Spleen (tissue), 11 donors: ENCODE measurements around the gene DYNLRB2. TPM values are rescaled to one million over a fixed set of nuclear protein-coding genes. Genes with fewer than 3 reads are reported as not detected.

ENCODE experiments used
- DNase-seq: peaks from one replicate; pipeline ENCODE4 v3.0.0-alpha.2; 2020
- H3K27ac ChIP-seq, 8 donors: fragments of 200-600 bp; sonication (generic) in 7 of 8; 1 replicate in 4 of 8; 2 replicates in 4 of 8; pipeline versions ENCODE4 v1.5.0 to v1.8.0; 2016 to 2021; ENCODE audit warnings: inconsistent platforms in 4 of 8, mild to moderate bottlenecking in 4 of 8, moderate library complexity in 1 of 8
- H3K27me3 ChIP-seq, 7 donors: fragments of 200-600 bp; sonication (generic) in 6 of 7; replicated peaks in 1 of 7; 1 replicate in 4 of 7; 2 replicates in 3 of 7; pipeline versions ENCODE4 v1.5.0 to v1.8.0; 2016 to 2021; ENCODE audit warnings: inconsistent platforms in 3 of 7, mild to moderate bottlenecking in 1 of 7
- H3K36me3 ChIP-seq, 6 donors: fragments of 200-600 bp; sonication (generic) in 5 of 6; 1 replicate in 4 of 6; 2 replicates in 2 of 6; pipeline versions ENCODE4 v1.5.0 to v1.8.0; 2016 to 2021; ENCODE audit warnings: inconsistent platforms in 2 of 6
- H3K4me1 ChIP-seq, 6 donors: fragments of 200-600 bp; sonication (generic) in 5 of 6; 1 replicate in 3 of 6; 2 replicates in 3 of 6; pipeline versions ENCODE4 v1.5.0 to v1.8.0; 2016 to 2021; ENCODE audit warnings: inconsistent platforms in 3 of 6
- H3K4me3 ChIP-seq, 8 donors: fragments of 200-600 bp; sonication (generic) in 7 of 8; 1 replicate in 4 of 8; 2 replicates in 4 of 8; pipeline versions ENCODE4 v1.5.0 to v1.8.0; 2016 to 2021; ENCODE audit warnings: inconsistent platforms in 4 of 8, mild to moderate bottlenecking in 4 of 8, moderate library complexity in 2 of 8
- H3K9me3 ChIP-seq, 8 donors: fragments of 200-600 bp; sonication (generic) in 7 of 8; 1 replicate in 4 of 8; 2 replicates in 4 of 8; pipeline versions ENCODE4 v1.5.0 to v1.8.0; 2016 to 2021; ENCODE audit warnings: inconsistent platforms in 4 of 8
- CTCF ChIP-seq, 11 experiments: fragments of 200-600 bp in 7 of 11; fragments of 450-650 bp in 4 of 11; sonication (generic) in 4 of 11; IDR thresholded peaks in 8 of 11; conservative IDR thresholded peaks in 3 of 11; 1 replicate in 7 of 11; 2 replicates in 4 of 11; pipeline versions ENCODE4 v1.4.0 to v1.8.0; 2016 to 2021; ENCODE audit warnings: antibody characterized with exemption in 11 of 11, inconsistent platforms in 4 of 11, mild to moderate bottlenecking in 1 of 11
- POLR2A ChIP-seq, 3 donors: fragments of 450-650 bp; IDR thresholded peaks; one replicate each; pipeline ENCODE4 v1.5.1; 2017; ENCODE audit warnings: antibody characterized with exemption in 3 of 3, mild to moderate bottlenecking in 1 of 3
- POLR2AphosphoS5 ChIP-seq, 3 donors: sonication (generic); formaldehyde crosslinking; IDR thresholded peaks; one replicate each; pipeline ENCODE4 v1.5.1; 2017; ENCODE audit warnings: antibody characterized with exemption in 3 of 3
- WGBS, 5 donors: extraction: QIAGEN DNeasy Blood & Tissue Kit in 3 of 5; methylation state at CpG; one replicate each; pipeline versions ENCODE4 v1.1.5 to v1.1.7; 2013 to 2018; 5-methylcytosine and 5-hydroxymethylcytosine counted together
- intact Hi-C: fragments of 100-400 bp; cut with DNase I; formaldehyde crosslinking; loops from one replicate; pipeline ENCODE4 v1.15.0; 2023; ENCODE audit warnings: low total_unique reads
- polyA plus RNA-seq, 3 donors: library from polyadenylated mRNA; stranded (reverse); fragments of 200-250 nt; gene quantifications; one replicate each; pipeline ENCODE4 v1.2.1, GENCODE V29; 2013
- total RNA-seq, 7 donors: library from RNA; depleted of rRNA in 3 of 7; stranded (reverse); fragments of >200 nt in 3 of 7; fragmentation: NEBNext Ultra II Directional in 4 of 7; extraction: Animal tissue kit (Norgen Biotek cat#: 25700) in 4 of 7; gene quantifications; one replicate each; pipeline versions ENCODE4 v1.1.0 to v1.2.1, GENCODE V29; 2016 to 2021
- donor health status: healthy with polysubstance abuse.
- donor health status: DM: no; HTN: no; CAD: no; lungs with moderate emphysema.
- donor health status: DM: no; HTN: no; CAD: no.
- donor health status: Bipolar disorder and iron deficiency.
- donor health status: healthy.
- donor health status: DM: no; HTN: no; CAD: no.
- donor health status: DM: yes; HTN: yes; CAD: no.

Gene DYNLRB2
- total and polyA plus RNA-seq, 10 donors: 0.35 to 5.9 (median 1.1) TPM; not detected in 5

GRCh38 chr16:80573700-80574120, 32.9 kb downstream of the DYNLRB2 start:
- intact Hi-C loops: no loop called here
- Histone ChIP-seq H3K27ac (no peak overlapping the region), H3K4me1 (peaks cover 0 to 13% (median 3%) of the 10 kb centered on the region in 6 donors), H3K4me3 (no peak overlapping the region), H3K36me3 (no peaks in the 10 kb centered on the region), H3K9me3 (peaks cover 0 to 8% (median 0%) of the 10 kb centered on the region in 8 donors), H3K27me3 (no peaks in the 10 kb centered on the region)
- TF ChIP-seq POLR2A (IDR thresholded peaks at IDR 0.05) (no peak), CTCF (IDR thresholded peaks at IDR 0.05 in 8 of 11, conservative IDR thresholded peaks at IDR 0.05 in 3 of 11) (no peak), POLR2AphosphoS5 (IDR thresholded peaks at IDR 0.05) (no peak)
- WGBS, 5 donors: 65 to 88% (median 77%) methylated on average over 6 of the region's 6 CpGs
- DNase-seq: no peak

DNA sequence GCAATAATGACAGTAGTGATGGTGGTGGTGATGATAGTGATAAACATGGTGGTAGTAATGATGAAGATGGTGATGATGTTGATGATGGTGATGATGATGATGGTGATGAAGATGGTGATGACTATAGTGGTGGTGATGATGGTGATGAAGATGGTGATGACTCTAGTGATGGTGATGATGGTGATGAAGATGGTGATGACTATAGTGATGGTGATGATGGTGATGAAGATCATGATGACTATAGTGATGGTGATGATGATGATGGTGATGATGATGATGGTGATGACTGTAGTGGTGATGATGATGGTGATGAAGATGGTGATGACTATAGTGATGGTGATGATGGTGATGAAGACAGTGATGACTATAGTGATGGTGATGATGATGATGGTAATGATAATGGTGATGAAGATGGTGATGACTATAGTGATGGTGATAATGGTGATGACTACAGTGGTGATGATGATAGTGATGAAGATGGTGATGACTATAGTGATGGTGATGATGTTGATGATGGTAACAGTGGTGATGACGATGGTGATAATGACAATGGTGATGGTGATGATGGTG, 35.6 kb downstream of the DYNLRB2 start:
- Histone ChIP-seq H3K27ac (no peak overlapping the region), H3K4me3 (no peak overlapping the region), H3K9me3 (peaks cover 0 to 6% (median 0%) of the 10 kb centered on the region in 8 donors), H3K36me3 (no peaks in the 10 kb centered on the region), H3K4me1 (peaks cover 0 to 14% (median 4%) of the 10 kb centered on the region in 6 donors), H3K27me3 (no peaks in the 10 kb centered on the region)
- 85 to 100% (median 91%) methylated on average over 1 of the region's 1 CpG for WGBS, 5 donors
- intact Hi-C loops: no loop called here
- TF ChIP-seq CTCF (IDR thresholded peaks at IDR 0.05 in 8 of 11, conservative IDR thresholded peaks at IDR 0.05 in 3 of 11) (no peak), POLR2AphosphoS5 (IDR thresholded peaks at IDR 0.05) (no peak), POLR2A (IDR thresholded peaks at IDR 0.05) (no peak)
- no peak for DNase-seq

GRCh38 chr16:80577485-80578280, 36.9 kb downstream of the DYNLRB2 start:
- 87 to 93% (median 90%) methylated on average over 11 of the region's 11 CpGs for WGBS, 5 donors

More at GRCh38 chr16:80577485-80578280, 36.9 kb downstream of the DYNLRB2 start:
- H3K4me1 ChIP-seq: peaks cover 0 to 14% (median 4%) of the 10 kb centered on the region in 6 donors
- H3K36me3 ChIP-seq: no peaks in the 10 kb centered on the region
- H3K9me3 ChIP-seq: peaks cover 0 to 3% (median 0%) of the 10 kb centered on the region in 8 donors
- intact Hi-C loops: no loop called here
- no peak for DNase-seq
- no peak overlapping the region for H3K27ac ChIP-seq
- TF ChIP-seq POLR2AphosphoS5 (IDR thresholded peaks at IDR 0.05): no peak
- no peak for TF ChIP-seq POLR2A (IDR thresholded peaks at IDR 0.05)
- no peak for TF ChIP-seq CTCF (IDR thresholded peaks at IDR 0.05 in 8 of 11, conservative IDR thresholded peaks at IDR 0.05 in 3 of 11)
- no peak overlapping the region for H3K4me3 ChIP-seq
- no peaks in the 10 kb centered on the region for H3K27me3 ChIP-seq
